Amniotic epithelial cell (primary cell): ENCODE data around the gene MAP2K5.
A peak's percentile ranks its signal among the peaks of the same experiment; 100 is the strongest.

Experiments used
- DNase-seq: peaks from one replicate; pipeline ENCODE4 v3.0.0-alpha.2; 2010; ENCODE audit warnings: low read depth

The MAP2K5 gene

DNA sequence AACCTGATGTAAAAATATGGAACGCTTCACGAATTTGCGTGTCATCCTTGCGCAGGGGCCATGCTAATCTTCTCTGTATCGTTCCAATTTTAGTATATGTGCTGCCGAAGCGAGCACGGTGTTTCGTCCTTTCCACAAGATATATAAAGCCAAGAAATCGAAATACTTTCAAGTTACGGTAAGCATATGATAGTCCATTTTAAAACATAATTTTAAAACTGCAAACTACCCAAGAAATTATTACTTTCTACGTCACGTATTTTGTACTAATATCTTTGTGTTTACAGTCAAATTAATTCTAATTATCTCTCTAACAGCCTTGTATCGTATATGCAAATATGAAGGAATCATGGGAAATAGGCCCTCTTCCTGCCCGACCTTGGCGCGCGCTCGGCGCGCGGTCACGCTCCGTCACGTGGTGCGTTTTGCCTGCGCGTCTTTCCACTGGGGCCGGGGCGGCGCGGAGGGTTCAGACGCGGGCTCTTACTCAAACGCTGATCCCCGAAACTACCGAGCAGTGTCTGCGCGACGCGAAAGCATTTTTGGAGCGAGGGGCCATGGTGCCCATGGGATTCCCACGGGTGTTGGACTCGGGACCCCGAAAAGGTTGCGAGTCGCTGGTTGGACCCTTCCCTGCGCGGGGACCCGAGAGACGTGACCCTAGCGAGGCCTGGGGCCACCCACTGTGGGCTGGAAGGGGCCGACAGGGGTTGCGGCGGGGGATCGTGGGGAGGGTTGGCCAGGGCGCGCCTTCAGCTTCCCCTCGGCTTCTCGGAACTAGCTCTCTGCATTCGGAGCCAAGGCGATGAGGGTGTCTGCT, 297.6 kb downstream of the MAP2K5 start, which contains the start of gene RNU6-1:
Gene RNU6-1, minus strand, starts transcription at position 117 of the 820 bp plus-strand sequence.
- DNase-seq, result peak; percentile 90

DNA sequence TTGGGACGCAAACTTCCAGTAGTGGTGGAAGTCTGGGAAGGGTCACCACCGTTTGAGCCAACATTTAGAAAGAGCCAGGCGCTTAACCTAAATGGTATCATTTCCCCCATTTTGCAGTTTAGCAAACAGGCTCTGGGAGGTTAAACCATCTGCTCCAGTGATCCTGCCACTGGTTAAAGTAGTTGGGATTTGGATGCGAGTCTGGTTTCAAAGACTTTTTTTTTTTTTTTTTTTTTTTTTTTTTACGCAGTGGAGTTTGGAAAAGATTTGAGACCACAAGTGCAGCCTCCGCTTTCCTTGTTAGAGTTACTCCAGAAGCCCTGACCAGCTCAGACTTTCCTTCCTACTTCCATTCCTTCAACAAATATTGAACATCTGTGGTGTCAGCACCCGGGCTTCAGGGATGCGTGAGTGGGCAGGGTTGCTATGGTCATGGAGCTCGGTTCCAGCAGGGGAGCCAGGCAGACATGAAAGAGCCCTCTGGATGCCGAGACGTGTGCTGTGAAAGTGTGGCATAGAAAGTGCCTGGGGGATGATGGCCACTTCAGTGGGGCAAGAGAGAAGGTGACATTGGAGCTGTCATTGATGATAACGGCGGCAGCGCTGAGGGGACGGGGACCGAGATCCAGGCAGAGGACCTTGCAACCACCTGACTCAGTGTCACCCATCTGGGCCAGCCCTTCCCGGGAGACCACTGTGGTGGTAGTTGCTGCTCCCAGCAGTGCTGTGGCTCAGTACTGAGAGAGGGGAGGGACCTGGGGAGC, 298.4 kb downstream of the MAP2K5 start:
- DNase-seq, result no peak

DNA sequence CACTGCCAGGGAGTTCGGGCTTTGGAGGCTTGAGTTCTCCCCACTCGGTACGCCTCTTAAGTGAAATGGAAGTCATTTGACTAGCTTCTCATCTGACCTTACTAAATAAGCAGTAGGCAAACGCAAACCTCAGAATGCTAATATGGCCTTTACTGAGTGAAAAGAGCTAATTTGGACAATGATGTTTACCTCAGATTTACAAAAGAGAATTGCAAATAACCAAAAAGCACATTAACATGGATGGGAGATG, 298.9 kb downstream of the MAP2K5 start:
- DNase-seq, result no peak

DNA sequence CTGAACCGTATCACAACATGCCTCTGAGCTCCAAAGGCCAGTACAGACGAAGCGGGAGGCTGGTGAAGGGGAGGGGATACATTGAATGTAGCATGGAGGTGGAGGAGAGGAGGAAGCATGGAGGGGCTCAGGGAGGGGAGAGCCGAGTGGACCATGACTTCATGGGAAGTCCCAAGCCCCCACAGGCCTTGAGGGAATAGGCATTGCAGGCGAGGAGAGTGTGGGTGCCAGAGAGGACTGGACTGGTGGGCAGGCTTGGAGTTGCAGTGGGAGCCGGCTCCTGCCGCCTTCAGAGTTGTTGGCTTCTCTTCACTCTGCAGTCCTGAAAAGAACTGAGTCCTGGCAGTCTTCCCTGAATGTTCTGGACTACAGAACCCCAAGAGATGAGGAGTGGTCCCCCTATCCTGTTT, 300.6 kb downstream of the MAP2K5 start:
- DNase-seq, result no peak

DNA sequence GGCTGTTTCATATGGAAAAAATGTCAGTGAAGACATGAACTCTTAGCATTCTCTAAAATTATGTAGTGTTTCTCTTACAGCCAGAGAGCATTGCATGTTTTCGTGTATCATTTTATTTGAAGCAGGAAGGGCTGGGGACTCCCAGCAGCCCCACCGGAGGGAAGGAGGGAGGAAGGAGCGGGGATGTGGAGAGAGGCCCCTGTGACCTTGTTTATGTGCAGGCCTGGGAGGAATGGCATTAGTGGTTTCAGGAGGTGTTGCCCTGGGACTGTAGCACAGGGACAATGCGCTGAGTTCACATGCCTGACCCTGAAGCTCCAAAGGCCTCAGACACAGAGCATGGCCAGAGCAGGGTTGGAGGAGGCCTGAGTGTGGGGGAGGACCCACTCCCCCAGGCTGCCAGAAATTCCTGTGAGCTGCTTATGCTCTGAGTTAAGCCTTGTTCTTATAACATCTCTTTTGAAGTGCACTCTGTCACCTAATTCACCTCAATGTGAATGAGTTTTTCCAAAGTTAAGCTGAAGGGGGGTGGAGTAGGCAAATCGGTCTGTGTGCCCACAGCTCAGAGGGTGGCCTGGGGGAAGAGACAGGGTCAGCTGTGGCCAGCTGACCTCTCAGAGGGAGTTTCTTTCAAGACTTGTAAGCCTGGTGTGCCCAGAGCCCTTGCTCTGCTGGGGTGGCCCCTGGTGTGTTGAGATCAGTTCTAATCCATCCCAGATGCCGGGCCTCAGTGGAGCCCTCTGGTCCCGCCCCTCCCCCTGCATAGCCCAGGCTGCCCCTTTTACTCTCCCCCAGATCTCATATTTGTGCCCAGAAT, 301.3 kb downstream of the MAP2K5 start:
- peak; percentile 97 for DNase-seq

DNA sequence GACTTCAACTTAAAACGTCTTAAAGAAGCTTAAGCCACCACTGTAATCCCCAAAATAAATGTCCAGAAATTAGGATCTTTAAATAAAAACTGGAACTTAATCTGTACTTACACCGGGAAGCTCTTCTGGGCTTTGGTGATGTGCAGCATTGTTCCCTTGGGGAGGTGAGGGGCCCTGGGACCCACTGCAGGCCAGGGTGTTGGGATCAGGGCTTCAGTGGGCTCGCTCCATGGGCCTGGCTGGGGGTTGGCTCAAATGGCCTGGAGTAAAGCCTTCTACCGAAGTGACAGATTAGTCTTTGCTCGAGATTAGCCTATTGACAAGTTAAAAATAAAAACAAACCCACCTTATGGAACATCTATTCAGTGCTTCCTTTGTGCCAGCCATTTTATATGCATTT, 303.5 kb downstream of the MAP2K5 start:
- no peak for DNase-seq

DNA sequence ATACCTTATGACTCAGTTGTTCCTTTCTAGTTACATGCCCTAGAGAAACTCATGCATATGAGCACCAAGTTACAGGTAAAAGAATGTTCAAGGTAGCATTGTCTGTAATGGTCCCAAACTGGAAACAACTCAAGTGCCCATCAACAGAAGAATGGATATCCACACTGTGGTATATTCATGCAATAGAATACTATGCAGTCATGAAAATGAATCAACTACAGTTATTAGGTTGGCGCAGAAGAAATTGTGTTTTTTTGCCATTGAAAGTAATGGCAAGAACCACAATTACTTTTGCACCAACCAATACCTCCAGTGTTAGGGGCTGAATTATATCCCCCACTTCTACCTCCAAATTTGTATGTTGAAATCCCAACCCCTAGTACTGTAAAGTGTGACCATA, 307.0 kb downstream of the MAP2K5 start:
- no peak for DNase-seq

DNA sequence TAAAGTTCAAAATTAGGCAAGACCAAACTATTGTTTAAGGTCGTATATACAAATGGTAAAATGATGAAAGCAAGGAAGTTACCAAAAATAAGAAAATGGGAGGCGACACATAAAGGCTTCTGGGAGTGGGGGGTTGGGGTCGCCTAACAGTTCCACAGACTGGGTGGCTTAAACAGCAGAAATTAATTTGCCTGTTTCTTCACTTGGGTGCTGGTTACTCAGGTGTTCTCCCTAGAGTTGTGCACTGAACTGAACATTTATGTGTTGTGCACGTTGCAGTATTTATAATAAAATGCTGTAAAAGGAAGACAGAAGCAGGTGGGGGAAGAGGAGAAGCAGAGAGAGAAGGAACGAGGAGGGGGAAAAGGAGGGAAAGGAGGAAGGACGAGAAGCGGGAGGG, 307.8 kb downstream of the MAP2K5 start:
- no peak for DNase-seq

DNA sequence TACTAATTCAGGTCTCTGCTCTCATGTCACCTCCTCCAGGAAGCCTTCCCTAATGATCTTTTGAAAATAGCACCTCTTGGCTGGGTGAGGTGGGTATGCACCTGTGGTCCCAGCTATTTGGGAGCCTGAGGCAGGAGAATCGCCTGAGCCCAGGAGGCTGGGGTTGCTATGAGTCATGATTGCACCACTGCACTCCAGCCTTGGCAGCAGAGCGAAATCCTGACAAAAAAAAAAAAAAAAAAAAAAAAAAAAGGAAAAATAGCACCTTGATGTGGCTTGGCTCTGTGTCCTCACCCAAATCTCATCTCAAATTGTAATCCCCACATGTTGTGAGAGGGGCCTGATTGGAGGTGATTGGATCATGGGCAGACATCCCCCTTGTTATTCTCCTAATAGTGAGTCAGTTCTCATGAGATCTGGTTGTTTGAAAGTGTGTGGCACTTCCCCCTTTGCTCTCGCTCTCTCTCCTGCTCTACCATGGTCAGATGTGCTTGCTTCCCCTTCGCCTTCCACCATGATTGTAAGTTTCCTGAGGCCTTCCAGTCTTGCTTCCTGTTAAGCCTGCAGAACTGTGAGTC, 308.6 kb downstream of the MAP2K5 start:
- DNase-seq, result peak; percentile 61

DNA sequence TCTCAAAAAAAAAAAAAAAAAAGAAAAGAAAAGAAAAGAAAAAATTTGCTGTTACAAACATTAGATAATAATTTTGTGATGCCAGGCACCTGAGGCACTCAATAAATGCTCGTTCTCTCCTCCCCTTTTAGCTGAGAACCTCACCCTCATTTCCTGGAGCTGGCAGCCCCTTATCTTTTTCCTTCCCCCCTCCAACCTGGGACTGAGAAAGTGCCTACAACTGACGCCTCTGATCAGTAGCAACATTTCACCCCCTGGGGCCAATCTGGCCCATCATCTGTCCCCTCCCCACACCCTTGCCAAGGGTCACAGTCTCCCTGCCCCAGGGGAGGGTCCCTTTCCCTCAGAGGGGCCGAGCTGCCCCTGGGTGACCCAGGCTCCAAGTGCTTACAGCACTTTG, 309.9 kb downstream of the MAP2K5 start:
- no peak for DNase-seq

DNA sequence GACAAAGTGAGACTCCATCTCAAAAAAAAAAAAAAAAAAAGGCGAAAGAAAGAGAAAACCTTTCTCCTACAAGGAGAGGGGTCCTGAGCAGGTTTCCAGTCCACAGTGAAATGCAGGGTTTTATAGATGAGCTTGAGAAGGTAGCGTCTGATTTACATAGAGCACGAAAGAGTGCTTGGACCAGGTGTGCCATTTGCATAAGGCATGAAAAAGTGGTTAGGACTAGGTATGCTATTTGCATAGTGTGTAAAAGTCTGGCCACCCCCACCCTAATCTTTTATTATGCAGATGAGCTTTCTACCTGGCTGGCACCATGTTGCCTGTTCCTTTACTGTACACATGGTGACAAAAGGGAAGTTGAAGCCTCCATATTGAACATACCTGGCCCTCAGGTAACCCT, 311.0 kb downstream of the MAP2K5 start:
- no peak for DNase-seq

DNA sequence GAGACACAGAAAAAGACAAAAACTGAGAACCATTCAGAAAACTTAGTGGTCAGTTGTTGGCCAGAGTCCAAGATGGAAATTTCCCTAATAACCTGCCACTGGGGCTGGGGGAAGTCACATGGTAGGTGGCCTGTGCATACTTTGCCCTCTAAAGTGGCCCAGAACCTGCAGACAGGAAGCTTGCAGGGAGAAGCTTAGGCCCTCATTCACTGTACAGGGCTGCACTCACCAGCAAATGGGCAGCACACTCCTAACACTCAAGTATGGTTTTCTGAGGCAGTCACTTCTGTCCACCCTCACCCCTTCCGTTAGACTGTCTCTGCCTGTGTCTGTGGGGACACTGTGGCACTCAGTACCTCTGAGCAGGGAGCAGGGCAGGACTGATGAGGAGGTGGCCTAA, 311.9 kb downstream of the MAP2K5 start:
- no peak for DNase-seq

DNA sequence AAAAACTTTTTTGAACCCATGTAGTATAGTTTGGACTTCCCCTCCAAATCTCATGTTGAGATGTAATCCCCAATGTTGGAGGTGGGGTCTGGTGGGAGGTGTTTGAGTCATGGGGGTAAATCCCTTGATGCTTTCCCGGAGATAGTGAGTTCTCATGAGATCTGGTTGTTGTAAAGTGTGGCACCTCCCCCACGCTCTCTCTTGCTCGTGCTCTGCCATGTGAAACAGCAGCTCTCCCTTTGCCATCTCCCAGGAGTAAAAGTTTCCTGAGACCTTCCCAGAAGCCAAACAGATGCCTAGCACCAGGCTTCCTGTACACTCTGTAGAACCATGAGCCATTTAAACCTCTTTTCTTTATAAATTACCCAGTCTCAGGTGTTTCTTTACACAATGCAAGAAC, 313.3 kb downstream of the MAP2K5 start:
- DNase-seq, result peak; percentile 78
